COR-L47 (cell line): Measurements from ENCODE around the gene PVRIG.
A peak's percentile ranks its signal among the peaks of the same experiment; 100 is the strongest.
"Not testable (repeated sequence)": the region's sequence is repeated elsewhere in the genome, so short reads cannot be mapped to it uniquely, and the experiment has no call there.

ENCODE experiments used
- DNase-seq: peaks from one replicate; lab custom pipeline; 2025; lab: John Stamatoyannopoulos, UW

PVRIG gene

DNA sequence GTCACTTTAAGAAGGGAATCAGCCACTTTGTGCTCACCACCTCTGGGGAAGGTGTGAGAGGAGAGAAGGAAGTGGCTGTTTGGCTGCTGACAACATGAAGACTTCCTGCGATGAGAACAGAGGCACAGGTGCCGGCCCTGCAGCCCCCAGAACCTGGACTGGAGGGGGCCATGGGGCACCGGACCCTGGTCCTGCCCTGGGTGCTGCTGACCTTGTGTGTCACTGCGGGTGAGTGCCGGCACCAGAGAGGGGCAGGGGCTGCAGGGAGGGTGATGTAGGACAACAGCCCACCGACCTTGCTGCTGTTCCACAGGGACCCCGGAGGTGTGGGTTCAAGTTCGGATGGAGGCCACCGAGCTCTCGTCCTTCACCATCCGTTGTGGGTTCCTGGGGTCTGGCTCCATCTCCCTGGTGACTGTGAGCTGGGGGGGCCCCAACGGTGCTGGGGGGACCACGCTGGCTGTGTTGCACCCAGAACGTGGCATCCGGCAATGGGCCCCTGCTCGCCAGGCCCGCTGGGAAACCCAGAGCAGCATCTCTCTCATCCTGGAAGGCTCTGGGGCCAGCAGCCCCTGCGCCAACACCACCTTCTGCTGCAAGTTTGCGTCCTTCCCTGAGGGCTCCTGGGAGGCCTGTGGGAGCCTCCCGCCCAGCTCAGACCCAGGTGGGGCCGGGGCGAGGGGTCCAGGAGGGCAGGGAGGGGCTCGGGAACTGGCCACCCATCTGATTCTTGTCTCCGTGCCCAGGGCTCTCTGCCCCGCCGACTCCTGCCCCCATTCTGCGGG lies at the start of gene PVRIG:
Gene PVRIG (plus strand): TSS at position 149 of the 785 bp plus-strand sequence. CDS start 22 bp downstream, at position 171.
- not testable (repeated sequence) for DNase-seq

DNA sequence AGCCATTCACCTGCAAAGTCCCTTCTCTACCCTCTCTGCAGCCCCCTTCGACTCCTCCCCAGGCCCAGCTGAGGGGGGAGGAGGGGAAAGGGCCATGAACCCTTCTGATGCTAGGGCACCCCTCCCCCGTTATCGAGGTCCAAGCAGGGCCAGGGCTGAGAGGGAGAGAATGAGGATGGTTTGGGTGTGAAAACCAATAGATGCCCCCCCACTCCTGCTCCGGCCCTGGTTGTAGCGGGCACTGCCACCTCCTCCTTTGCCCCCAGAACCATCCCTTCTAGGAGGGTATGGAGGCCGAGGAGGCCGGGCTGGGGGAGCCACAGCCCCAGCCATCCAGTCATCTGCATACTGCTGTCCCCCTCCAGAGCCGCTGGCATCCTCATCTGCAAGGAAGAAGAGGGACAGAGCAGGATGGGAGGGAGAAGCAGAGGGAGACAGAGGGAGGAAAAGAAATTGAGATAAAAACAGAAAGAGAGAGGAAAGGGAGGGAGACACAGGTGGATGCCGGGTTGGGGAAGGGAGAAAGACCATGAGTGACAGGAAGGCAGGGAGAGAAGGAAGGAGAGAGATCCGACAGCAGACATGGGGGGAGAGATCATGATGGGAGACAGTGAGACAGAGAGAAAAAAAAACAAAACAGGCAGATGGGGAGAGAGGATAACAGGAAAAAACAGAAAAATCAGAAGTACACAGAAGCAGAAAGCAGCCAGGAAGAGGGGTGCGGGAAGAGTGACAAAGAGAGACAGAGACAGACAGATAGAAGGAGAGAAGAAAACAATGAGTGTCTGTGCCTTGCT lies 49.5 kb upstream of the PVRIG start:
- DNase-seq, result no peak

- DNase-seq, result peak; percentile 20
These were observed 48.6 kb upstream of the PVRIG start for GRCh38 chr7:100171087-100171681.

GRCh38 chr7:100171840-100172239 lies 47.9 kb upstream of the PVRIG start:
- DNase-seq, result no peak

DNA sequence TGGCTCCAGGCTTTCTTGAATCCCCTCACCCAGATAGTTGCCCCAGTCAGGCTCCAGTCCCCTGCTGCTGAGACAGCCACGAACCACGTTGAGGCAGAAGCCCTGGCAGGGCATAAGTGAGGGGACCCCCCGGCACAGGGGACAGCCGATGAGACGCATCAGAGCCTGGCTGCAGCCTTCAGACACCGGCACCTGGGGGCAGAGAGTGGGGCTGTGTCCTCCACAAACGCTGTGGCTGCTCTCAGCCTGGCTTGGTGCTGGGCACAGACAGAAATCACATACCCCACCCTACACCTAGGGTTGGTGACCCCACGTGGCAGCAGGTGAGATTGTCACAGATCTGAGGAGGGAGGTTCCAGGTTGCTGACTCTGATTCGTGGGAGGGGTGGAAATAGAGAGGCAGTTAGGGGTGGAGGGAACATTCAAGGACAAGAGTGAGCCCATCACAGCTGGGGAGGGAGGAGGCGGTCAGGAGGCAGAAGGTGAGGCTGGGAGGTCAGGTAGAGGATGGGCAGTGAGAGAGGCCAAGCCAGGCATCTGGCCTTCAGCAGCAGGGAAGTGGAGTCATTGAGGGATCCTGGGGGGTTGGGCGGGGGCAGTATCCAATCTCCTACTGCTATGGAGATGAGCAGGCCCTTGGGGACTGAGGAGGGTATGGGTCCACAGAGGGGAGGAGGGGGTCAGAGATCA lies 45.8 kb upstream of the PVRIG start:
- DNase-seq, result no peak

DNA sequence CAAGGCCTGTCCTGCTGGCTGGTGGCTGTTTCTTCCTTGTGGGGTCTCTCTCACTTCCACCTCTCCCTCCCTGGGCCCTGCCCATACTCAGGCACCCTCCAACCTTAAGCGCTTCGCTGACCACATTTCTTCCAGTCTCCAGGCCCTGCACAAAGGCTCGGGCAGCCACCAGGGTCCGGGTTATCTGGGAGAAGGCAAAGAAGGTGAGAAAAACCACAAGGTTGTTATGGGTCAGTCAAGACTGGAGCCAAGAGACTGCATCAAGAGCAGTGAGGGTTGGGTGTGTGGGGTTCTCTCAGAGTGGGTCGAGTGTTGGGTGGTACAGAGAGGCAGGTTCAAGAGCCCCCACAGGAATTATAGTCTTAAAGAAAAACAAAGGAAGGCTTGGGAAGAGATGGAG lies 45.2 kb upstream of the PVRIG start:
- DNase-seq, result no peak

DNA sequence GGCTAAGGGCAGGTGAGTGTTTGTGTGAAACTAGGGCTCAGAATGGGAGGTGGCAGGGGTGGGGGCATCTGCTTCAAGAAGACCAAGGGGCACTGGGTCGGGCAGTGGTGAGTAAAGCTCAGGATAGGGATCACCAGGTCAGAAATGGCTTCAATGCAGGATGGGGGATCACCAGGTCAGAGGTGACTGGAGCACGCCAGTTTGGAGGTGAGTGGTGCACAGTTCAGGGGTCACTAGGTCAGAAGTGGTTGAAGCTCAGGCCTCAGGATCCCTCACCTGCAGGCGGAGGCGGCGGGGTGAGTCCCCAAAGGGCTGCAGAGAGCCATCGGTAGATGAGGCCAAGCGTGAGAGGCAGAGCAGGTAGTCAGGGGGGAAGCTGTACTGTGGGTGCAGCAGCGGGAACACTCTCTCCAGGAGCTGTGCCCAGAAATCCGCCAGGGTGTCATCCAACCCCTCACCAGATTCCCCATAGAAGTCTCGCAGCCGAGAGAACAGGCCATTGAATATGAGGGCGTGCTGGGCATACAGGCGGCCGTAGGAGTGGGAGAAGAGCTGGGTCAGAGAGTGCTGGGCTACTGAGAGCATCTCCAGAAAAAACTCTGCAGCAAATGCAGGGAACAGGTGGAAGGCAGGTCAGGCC lies 44.3 kb upstream of the PVRIG start:
- DNase-seq, result no peak

GRCh38 chr7:100176096-100177044 lies 43.4 kb upstream of the PVRIG start:
- DNase-seq, result no peak

GRCh38 chr7:100177045-100178001 lies 42.4 kb upstream of the PVRIG start, which contains the start of the genes GPC2 and STAG3:
Gene GPC2, minus strand, starts transcription at chr7:100177381. Its CDS starts 182 bp downstream, at chr7:100177199.
Gene STAG3, plus strand, starts transcription at chr7:100177918. Its CDS starts 2,639 bp downstream, at chr7:100180557.
- DNase-seq, result peak; percentile 94

- not testable (repeated sequence) for DNase-seq
These were observed 39.7 kb upstream of the PVRIG start for GRCh38 chr7:100180084-100180483.

- not testable (repeated sequence) for DNase-seq
These were observed 37.1 kb upstream of the PVRIG start for GRCh38 chr7:100182616-100183015.

GRCh38 chr7:100183090-100183489 lies 36.7 kb upstream of the PVRIG start:
- not testable (repeated sequence) for DNase-seq

DNA sequence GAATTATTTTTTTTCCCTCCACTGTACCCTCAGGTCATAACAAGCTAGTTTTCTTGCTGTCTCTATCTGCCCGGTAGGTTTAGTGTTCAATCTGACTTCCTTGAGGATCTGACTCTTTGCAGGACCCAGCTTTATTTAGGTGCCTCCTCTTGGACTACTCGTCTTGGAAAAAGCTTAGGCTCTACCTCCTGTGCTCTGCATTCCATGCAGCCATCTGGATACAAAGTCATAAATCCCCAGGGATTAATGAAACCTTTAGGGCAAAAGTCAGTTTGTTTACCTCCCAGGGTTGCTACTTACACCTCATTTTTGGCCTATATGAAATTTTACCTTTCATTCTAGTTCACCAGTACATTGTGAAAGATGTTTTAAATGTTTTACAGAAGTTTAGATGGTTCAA lies 34.0 kb upstream of the PVRIG start:
- DNase-seq, result no peak

DNA sequence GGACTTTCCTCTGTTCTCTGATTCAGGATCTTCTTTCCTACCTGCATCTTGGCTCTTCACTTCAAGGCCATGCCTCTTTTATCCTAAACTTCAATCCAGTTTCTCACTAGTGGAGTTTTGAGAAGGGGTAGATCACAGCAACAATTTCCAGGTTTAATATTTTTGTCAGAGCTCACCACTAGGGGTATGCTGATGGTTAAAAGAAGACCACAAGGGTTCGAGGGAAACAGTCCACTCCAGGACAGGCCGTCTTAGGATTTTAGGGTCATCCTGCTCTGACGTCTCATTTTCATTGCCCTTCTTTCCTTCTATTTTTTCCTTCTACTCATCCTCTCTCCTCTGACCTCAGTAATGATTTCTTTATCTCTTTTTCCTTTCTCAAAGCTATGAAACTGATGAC lies 30.7 kb upstream of the PVRIG start:
- no peak for DNase-seq

GRCh38 chr7:100190048-100190711 lies 29.6 kb upstream of the PVRIG start:
- DNase-seq, result peak; percentile 5

- DNase-seq, result no peak
These were observed 28.0 kb upstream of the PVRIG start for GRCh38 chr7:100191775-100192174.

GRCh38 chr7:100192281-100192862 lies 27.4 kb upstream of the PVRIG start:
- DNase-seq, result not testable (repeated sequence)

DNA sequence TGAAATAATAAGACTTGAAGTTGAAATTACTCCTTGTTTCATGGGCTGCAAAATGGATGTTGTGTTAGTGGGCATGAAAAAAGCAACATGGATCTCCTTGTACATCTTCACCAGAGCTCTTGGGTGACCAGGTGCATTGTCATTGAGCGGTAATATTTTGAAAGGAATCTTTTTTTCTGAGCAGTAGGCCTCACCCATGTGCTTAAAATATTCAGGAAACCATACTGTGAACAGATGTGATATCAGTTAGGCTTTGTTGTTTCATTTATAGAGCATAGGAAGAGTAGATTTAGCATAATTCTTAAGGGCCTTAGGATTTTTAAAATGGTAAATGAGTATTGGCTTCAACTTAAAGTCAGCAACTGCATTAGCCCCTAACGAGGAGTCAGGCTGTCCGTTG lies 26.8 kb upstream of the PVRIG start:
- no peak for DNase-seq
